NCI-H1417 (cell line): ENCODE results near the gene ATP13A4.
"Not testable (repeated sequence)": the region's sequence is repeated elsewhere in the genome, so short reads cannot be mapped to it uniquely, and the experiment has no call there.

Experiments used
- DNase-seq, 3 experiments: peaks; one replicate each; lab custom pipeline; 2025; lab: John Stamatoyannopoulos, UW

ATP13A4 gene

GRCh38 chr3:193560870-193561269 is 6.2 kb upstream of the ATP13A4 start:
- DNase-seq, result peak; percentile 8 to 47 (median 34)

DNA sequence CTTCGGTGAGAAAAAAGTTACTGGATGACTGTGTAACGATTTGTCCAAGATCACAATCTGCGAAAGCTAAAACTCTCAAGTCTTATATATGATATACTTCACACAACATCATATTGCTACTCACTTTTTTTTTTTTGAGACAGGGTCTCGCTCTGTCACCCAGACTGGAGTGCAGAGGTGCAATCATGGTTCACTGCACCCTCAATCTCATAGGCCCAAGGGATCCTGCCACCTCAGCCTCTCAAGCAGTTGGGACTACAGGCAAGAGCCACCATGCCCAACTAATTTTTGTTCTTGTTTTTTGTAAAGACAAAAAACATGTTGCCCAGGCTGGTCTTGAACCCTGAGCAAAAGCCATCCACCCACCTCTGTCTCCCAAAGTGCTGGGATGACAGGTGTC is 5.4 kb upstream of the ATP13A4 start:
- no peak for DNase-seq

DNA sequence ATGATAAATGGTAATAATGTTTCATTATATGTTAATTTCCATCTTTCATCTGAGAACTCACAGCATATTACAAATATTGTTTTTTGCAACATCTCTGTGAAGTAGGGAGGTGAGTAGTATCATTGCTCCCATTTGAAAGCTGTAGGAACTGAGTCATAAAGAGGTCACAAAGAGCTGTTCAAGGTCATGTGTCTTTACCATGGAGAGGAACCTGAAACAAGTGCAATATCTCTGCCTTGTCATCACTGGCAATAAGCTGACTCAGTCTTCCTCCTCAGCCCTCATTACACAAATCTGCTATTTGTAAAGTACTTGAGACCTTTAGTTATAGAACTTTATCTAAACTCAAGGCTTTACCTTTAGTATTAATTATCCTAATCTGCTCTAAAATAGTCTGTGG is 4.4 kb upstream of the ATP13A4 start:
- DNase-seq, result peak in 1 of 3 experiments; percentile 55

GRCh38 chr3:193556841-193557240 is 2.1 kb upstream of the ATP13A4 start:
- peak in 1 of 3 experiments; percentile 8 for DNase-seq

DNA sequence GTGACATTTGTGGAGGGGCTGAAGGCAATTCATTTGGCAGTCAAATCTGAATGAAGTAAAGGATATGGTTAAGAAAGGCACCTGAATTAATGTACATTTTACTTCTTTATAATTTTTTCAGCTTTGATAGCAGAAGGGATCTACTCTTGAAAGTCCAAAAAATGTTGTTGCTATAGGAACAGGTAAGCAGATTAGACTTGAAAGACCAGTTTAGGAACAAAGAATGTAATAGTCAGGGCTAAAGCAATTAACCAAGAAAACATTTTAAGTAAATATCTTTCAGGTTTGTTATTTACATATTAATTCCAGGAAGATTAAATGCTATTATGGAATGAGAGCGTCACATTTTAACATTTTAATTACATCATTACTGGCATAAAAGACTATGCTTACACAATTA is 1.1 kb downstream of the ATP13A4 start:
- DNase-seq, result peak in 1 of 3 experiments; percentile 60

- DNase-seq, result peak in 1 of 3 experiments; percentile 44
These were observed 1.8 kb downstream of the ATP13A4 start for GRCh38 chr3:193552923-193553322.

DNA sequence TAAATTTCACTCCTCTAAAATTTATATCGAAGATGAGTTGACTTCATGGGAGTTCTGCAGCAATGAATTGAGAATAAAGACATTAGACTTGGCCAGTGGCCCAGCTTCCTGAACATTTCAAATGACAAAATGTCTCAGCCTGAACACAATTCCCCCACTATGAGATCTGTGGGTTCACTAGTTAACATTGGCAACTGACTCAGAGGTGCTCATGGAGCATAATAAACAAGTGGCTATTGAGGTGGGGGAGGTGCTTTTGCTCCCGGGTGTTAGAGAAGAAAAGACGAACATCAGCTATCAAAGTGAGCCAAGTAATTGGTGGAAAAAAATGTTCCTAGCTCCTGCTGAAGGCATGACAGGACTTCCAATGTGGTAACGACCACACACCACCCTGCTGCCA is 6.3 kb downstream of the ATP13A4 start:
- DNase-seq, result no peak

DNA sequence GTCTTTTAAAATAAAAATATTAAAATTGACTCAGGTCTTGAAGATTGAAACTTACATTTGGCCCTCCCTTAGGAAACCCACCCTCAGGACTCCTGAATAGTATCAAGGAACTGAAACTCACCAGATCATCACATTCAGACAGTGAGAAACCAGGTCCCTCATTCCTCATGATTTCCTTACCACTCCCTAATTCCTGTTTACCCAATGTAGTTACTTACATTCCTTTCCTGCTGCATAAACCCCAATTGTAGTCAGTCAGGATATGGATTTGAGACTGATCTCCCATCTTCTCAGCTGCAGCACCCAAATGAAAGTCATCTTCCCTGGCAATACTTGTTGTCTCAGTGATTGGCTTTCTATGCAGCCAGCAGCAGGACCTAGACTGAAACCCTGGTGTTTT is 8.6 kb downstream of the ATP13A4 start:
- no peak for DNase-seq

DNA sequence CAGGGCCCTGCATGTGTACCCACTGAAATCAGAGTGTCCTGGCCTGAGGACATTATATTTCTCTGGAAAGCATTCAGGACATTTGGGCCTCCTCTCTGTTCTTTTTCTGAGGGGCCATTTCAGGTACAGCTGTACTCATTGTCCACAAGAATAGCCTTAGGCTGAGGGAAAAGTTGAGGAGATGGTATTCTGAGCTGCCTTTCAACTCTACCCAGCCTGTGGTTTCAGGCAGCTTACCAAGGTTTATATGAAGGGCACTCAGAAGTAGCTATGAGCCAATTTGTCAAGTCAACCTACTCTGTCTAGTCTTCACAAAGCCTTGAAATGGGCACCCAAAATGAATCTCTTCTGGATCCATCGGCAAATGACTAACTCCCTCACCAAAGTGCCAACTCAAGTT is 9.4 kb downstream of the ATP13A4 start:
- no peak for DNase-seq

DNA sequence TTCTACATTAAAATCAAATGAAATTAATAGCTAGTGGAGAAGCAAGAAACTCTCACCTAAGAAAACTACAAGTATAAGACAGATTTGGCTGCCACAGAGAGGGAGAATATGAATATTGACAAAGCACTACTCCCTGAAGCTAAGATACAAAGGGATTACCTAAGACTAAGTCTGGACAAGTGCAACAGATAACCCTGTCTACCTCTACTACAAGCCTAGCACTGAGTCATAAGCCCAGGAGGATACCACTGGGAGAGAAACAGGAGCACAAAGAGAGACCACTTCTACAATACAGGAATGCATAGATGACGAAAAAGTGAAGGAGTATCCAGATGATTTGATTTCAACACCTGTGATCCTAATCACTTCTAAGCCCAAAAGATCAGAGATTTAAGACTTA is 10.4 kb downstream of the ATP13A4 start:
- DNase-seq, result no peak

- DNase-seq, result peak in 1 of 3 experiments; percentile 25
These were observed 24.2 kb downstream of the ATP13A4 start for GRCh38 chr3:193530231-193531165.

DNA sequence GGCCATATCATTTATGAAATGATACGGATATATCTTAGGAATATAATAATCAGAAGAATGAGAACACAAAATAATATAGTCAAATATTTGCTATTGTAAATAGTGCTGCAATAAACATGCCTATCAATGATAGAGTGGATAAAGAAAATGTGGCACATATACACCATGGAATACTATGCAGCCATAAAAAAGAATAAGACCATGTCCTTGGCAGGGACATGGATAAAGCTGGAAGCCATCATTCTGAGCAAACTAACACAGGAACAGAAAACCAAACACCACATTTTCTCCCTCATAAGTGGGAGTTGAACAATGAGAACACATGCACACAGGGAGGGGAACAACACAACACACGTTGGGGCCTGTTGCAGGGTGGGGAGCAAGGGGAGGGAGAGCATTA is 28.6 kb downstream of the ATP13A4 start:
- not testable (repeated sequence) for DNase-seq

DNA sequence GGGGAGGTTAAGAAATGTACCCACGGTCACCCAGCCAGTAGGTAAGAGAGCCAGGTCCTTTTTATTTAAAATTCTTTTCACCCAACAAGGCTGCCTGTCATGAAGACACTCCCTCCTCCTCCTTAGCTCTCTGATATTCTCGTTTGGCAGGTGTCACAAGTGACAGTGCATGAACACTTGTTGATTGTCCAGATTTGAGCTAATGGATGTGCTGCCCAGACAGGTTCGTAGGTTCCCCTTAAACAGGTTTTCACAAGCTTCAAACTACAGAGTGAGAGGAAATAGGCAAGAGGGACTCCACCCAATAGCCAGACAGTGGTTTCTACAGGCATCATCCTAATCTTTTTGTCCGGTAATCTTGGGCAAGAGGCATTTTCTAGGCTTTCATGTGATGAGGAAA is 32.2 kb downstream of the ATP13A4 start:
- peak in 1 of 3 experiments; percentile 15 for DNase-seq

DNA sequence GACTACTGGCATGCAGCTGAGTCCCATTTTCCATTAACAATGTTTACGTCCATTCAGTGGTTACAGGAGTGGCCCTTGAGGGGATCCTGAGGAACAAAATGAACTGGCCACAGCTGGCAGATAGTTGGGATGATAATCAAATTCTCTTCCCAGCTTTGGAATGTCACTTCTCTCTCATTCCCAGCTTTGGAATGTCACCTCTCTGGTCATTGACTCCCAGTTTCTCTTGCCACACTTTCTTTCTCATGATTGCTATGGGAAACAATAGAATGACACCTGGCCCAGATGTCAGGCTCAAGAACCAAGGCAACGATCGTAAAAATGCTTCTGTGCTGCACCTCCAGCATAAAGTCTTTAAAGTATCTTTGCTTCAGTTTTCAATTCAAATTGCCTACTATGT is 34.0 kb downstream of the ATP13A4 start:
- no peak for DNase-seq

- DNase-seq, result no peak
These were observed 38.7 kb downstream of the ATP13A4 start for GRCh38 chr3:193515966-193516365.

DNA sequence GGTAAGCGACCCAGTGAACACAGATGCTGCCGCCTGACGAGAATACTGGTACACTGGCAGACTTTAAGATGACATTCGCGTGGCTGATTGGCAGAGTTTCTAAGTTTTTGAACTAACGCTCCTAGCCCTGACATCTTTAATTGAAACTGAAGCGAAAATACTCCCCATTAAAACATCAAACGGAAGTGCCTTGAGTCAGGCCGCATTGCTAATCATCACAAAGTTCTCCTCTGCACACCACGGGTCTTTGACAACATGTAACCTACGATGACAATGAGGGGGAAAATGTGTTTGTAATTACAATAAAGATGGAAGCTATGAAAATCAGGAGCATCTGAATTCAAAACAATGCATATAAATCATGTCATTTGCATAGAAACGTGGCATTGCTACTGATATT is 44.5 kb downstream of the ATP13A4 start:
- DNase-seq, result no peak

DNA sequence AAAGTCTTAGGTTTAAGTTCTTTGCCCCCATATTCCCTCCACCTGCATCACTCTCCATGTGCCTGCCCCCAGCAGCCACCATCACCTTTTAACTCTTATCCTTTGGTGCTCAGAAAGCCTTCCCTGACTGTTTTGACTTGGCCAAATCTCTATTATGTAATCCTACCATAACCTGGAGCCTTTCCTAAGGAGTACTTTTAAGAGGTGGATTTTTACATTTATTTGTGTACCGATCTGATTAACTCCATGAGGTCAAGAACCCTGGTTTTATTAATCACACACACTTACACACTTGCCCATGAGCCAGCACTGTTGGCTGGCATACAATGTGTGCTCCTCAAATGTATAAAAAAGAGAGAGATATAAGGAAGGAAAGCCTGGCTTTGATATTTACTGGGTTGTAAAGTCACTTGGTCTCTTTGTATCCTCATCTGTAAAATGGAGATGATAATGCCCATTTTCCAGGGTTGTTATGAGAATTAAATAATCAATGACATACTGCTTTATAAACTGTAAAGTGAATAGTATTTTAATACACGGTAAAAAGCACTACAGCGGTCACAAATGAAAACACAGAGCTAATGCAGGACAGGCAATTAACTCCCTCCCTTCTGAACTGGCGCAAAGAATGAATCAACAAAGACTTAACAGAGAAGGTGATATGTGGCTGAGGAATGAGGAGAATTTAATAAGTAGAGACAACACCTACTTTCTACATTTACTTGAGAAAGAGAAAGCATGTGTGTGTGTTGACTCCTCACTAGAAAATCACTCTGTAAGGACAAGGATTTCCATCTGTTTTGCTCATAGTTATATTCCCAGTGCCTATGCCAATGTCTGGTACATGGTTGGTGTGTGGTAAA is 45.4 kb downstream of the ATP13A4 start:
- DNase-seq, result no peak

GRCh38 chr3:193508108-193508507 is 46.6 kb downstream of the ATP13A4 start:
- DNase-seq, result no peak

GRCh38 chr3:193507566-193507965 is 47.1 kb downstream of the ATP13A4 start:
- no peak for DNase-seq

GRCh38 chr3:193506921-193507320 is 47.8 kb downstream of the ATP13A4 start:
- no peak for DNase-seq

GRCh38 chr3:193502871-193503270 is 51.8 kb downstream of the ATP13A4 start:
- no peak for DNase-seq

DNA sequence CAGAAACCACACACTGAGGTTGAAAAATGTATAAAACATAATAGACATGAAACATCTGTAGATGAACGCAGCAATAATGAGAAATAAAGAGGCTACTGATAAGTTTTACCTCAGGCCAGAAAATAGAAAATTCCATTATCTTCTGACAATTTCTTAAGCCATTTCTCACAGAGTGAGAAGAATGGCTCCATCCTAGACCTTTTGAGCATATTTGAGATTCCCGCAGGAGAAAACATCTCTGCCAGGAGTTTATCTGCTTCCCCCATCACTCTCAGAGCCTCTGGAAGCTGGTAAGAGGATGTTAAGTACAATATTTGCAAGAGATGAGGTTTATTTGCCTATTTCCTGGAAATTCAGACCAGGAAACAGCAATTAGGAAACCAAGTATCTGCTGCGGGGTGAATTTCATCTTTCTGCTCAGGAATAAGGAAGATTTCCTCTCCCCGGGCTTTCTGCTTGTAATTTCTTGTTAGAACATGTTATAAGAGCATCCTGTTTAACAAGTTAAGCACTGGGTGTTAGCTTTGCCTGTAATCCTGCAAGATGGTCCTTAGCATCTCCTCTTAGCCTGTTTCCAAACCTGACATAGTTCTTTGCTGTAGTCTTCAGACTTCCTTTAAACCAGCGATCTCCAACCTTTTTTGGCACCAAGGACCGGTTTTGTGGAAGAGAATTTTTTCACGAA is 54.8 kb downstream of the ATP13A4 start:
- DNase-seq, result no peak
